GM12874 (cell line): ENCODE data around the gene HDAC5.

Source experiments
- CTCF ChIP-seq: IDR thresholded peaks from 2 replicates; pipeline ENCODE4 v1.5.1; 2011; ENCODE audit warnings: low read depth, mild to moderate bottlenecking, control low read depth, low read length, moderate library complexity; ENCODE audit not compliant: insufficient read depth

The HDAC5 gene

GRCh38 chr17:44144966-44145739, 21.7 kb upstream of the HDAC5 start:
- TF ChIP-seq CTCF = no peak

- no peak for TF ChIP-seq CTCF
These were observed 14.7 kb upstream of the HDAC5 start for GRCh38 chr17:44137891-44138709.

- TF ChIP-seq CTCF = no peak
These were observed 11.5 kb upstream of the HDAC5 start for GRCh38 chr17:44134752-44135568.

DNA sequence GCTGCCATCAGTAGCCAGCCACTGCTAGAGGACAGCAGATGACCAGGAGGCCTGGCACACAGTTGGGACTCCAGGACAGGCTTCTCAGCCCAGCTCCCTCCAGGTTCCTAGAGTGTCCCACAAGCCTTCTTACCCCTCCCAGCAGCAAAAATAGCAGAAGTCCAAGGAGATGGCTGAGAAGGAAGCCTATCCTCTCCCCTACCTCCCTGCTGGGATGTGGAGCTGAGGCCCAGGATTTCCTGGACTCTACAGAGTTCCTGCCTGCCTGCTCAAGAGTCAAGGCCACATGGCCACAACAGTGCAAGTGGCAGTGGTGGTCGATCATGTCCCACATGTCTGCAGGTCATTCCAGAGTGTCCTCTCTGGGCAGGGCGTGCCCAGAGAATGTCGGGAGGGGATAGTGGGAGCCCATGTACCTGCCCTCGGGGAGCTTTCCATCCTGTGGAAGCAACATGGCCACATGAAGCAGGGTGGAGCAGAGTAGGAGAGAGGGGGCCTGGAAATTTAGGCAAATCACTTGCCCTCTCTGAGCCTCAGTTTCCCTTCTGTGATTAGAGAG, 10.6 kb upstream of the HDAC5 start:
- no peak for TF ChIP-seq CTCF

- TF ChIP-seq CTCF = no peak
These were observed 8.9 kb upstream of the HDAC5 start for GRCh38 chr17:44132275-44132821.

GRCh38 chr17:44130693-44131349, 7.4 kb upstream of the HDAC5 start:
- no peak for TF ChIP-seq CTCF
